Glutamatergic neuron (in vitro differentiated cells): Measurements from ENCODE around the gene ANXA1. TPM values are rescaled to one million over a fixed set of nuclear protein-coding genes. Genes with fewer than 3 reads are reported as not detected.

Experiments
- DNase-seq: peaks from one replicate; pipeline ENCODE4 v3.0.0; 2022
- H3K27ac Mint-ChIP-seq: one replicate; pipeline ENCODE4 v1.8.0; 2020; ENCODE audit warnings: mild to moderate bottlenecking, mixed read lengths, inconsistent platforms; ENCODE audit not compliant: unreplicated experiment
- H3K27me3 Mint-ChIP-seq: one replicate; pipeline ENCODE4 v1.8.0; 2020; ENCODE audit warnings: mild to moderate bottlenecking, moderate library complexity, mixed read lengths, inconsistent platforms; ENCODE audit not compliant: unreplicated experiment
- H3K36me3 Mint-ChIP-seq: one replicate; pipeline ENCODE4 v1.8.0; 2020; ENCODE audit warnings: mild to moderate bottlenecking, mixed read lengths, inconsistent platforms; ENCODE audit not compliant: unreplicated experiment
- H3K4me1 Mint-ChIP-seq: one replicate; pipeline ENCODE4 v1.8.0; 2020; ENCODE audit warnings: mild to moderate bottlenecking, low read depth, mixed read lengths, inconsistent platforms; ENCODE audit not compliant: unreplicated experiment
- H3K4me3 Mint-ChIP-seq: one replicate; pipeline ENCODE4 v1.8.0; 2020; ENCODE audit warnings: mild to moderate bottlenecking, mixed read lengths, inconsistent platforms; ENCODE audit not compliant: unreplicated experiment
- H3K9me3 Mint-ChIP-seq: one replicate; pipeline ENCODE4 v1.8.0; 2020; ENCODE audit warnings: mild to moderate bottlenecking, moderate library complexity, mixed read lengths, inconsistent platforms; ENCODE audit not compliant: unreplicated experiment
- total RNA-seq: library from RNA; stranded (reverse); fragmentation: NEBNext Ultra II Directional; extraction: Animal tissue kit (Norgen Biotek cat#: 25700); gene quantifications from one replicate; pipeline ENCODE4 v1.2.1, GENCODE V29; 2021; ENCODE audit not compliant: unreplicated experiment
- TF ChIP-seq, protein P1 (sequence below): fragments of 200-600 bp; sonication (generic); IDR thresholded peaks from one replicate; pipeline ENCODE4 v1.5.0; 2021; ENCODE audit not compliant: partially characterized antibody, unreplicated experiment

ANXA1 gene
- total RNA-seq, 1 donor from 2014 or later, result not detected

DNA sequence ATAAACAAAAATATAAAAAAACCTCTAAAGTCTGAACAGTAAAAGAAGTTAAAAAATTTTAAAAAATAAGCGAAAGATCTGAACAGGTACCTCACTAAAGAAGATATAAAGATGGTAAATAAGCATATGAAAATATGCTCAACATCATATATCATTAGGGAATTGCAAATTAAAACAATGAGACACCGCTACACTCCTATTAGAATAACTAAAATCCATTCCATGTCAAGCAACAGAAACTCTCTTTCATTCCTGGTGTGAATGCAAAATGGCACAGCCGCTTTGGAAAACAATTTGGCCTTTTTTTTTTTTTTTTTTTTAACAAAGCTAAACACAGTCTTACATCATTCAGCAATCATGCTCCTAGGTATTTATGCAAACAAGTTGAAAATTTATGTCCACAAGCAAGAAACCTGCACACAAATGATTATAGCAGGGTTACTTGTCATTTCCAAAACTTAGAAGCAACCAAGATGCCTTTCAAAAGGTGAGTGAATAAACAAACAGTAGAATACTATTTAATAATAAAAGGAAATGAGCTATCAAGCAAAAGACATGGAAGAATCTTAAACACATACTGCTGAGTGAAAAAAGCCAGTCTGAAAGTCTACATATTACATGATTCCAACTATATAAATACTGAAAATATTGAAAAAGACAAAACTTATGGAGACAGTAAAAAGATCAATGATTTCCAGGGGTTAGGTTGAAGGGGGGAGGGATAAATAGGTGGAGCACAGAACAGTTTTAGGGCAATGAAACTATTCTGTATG is 22.1 kb downstream of the ANXA1 start:
- H3K27ac Mint-ChIP-seq, result no peak overlapping the region
- no peaks in the 10 kb centered on the region for H3K4me1 Mint-ChIP-seq
- TF ChIP-seq, protein P1, sequence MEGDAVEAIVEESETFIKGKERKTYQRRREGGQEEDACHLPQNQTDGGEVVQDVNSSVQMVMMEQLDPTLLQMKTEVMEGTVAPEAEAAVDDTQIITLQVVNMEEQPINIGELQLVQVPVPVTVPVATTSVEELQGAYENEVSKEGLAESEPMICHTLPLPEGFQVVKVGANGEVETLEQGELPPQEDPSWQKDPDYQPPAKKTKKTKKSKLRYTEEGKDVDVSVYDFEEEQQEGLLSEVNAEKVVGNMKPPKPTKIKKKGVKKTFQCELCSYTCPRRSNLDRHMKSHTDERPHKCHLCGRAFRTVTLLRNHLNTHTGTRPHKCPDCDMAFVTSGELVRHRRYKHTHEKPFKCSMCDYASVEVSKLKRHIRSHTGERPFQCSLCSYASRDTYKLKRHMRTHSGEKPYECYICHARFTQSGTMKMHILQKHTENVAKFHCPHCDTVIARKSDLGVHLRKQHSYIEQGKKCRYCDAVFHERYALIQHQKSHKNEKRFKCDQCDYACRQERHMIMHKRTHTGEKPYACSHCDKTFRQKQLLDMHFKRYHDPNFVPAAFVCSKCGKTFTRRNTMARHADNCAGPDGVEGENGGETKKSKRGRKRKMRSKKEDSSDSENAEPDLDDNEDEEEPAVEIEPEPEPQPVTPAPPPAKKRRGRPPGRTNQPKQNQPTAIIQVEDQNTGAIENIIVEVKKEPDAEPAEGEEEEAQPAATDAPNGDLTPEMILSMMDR, result no peak
- H3K27me3 Mint-ChIP-seq, result no peaks in the 10 kb centered on the region
- H3K4me3 Mint-ChIP-seq, result no peak overlapping the region
- no peaks in the 10 kb centered on the region for H3K36me3 Mint-ChIP-seq
- no peaks in the 10 kb centered on the region for H3K9me3 Mint-ChIP-seq
- no peak for DNase-seq

DNA sequence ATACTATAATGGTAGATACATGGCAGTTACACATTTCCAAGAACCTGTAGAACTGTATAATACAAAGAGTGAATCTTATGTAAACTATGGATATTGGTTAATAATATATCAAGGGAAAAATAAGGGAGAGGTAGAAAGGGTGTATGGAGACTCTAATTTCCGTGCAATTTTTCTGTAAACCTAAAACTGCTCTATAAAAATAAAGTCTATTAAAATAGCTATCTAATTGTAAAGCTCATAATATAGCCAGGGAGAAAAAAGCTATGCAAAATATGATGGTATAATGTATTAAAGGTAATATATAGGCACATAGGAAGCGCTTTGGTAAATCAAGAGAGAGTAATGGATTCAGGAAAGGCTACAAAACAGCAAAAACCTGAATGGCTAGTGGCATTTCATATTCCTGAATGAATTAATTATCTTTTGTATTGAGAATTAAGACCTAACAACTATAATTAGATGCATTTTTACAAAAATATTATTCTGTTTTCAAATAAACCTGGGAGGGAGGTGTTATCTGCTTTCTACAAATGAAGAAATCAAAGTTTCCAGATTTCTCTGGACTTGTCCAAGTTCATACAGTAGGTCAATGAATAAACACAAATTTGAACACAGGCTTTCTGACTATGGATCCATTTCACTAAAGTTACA is 22.8 kb downstream of the ANXA1 start:
- Mint-ChIP-seq H3K27ac (no peak overlapping the region), H3K4me1 (peaks cover 4% of the 10 kb centered on the region), H3K9me3 (peaks cover 2% of the 10 kb centered on the region), H3K36me3 (no peaks in the 10 kb centered on the region), H3K27me3 (no peaks in the 10 kb centered on the region), H3K4me3 (no peak overlapping the region)
- DNase-seq, result no peak
- TF ChIP-seq, protein P1, result no peak

DNA sequence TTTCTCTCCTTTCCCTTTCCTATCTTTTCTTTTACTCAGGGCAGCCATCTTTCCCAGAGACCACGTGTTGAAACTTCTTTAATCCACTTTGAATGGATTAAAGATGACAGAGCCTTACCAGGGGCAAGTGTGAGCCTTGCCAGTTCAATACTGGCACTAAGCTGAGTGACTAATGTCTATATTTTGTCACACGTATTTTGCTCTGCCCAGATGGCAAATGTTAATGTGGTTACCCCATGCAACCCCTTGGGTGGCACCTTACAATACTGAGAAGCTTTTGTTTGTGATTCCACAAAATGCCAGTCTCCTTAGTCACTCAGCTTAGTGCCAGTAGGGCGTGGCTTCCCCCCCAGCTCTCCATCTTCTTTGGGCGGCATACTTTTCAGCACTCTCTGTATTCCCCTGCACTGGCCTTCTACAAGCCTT is 24.8 kb downstream of the ANXA1 start:
- Mint-ChIP-seq H3K4me1 (peaks cover 9% of the 10 kb centered on the region), H3K27ac (no peak overlapping the region), H3K27me3 (no peaks in the 10 kb centered on the region), H3K9me3 (peaks cover 2% of the 10 kb centered on the region), H3K4me3 (no peak overlapping the region), H3K36me3 (no peaks in the 10 kb centered on the region)
- no peak for DNase-seq
- TF ChIP-seq, protein P1, result no peak

DNA sequence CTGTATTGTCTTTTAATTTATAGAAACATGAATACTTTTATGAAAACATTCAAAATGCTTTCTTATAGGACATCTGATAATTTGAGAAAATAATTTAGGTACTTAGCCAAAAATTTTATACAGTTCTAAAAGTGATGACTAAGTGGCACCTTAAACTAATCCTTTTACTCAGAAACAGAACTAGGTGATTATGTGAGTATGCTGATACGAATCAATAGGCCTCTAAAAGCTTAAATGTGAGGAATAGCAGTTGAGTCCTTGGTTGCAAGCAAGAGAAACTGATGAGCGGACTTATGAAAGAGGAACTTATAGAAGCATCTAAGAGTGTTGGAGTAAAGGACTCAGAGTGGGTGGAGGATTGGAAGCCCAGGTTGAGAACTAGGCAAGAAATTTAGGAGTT is 26.4 kb downstream of the ANXA1 start:
- Mint-ChIP-seq H3K9me3 (peaks cover 2% of the 10 kb centered on the region), H3K27ac (no peak overlapping the region), H3K4me3 (no peak overlapping the region), H3K36me3 (no peaks in the 10 kb centered on the region), H3K27me3 (no peaks in the 10 kb centered on the region), H3K4me1 (peaks cover 12% of the 10 kb centered on the region)
- no peak for DNase-seq
- TF ChIP-seq, protein P1, result no peak

DNA sequence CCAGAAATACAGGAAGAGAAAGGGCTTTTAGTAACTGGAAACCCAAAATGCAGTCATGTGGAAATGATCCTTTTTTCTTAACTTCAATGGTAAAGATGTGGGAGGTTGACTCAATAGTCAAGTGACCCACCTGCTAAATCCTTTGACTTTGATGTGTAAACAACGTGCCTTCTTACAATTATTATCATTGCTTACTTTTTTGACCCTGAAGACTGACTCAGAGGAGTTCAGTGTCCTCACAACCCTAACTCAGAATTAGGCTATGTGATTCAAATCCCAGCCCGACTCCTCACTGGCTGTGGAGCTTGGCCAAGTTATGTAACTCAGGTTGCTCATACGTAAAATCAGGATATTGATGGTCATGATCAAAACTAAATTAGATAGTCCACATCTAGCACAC is 27.9 kb downstream of the ANXA1 start:
- no peak overlapping the region for H3K4me3 Mint-ChIP-seq
- H3K27me3 Mint-ChIP-seq, result no peaks in the 10 kb centered on the region
- no peak for DNase-seq
- peaks cover 2% of the 10 kb centered on the region for H3K9me3 Mint-ChIP-seq
- TF ChIP-seq, protein P1, result no peak
- H3K36me3 Mint-ChIP-seq, result no peaks in the 10 kb centered on the region
- peaks cover 12% of the 10 kb centered on the region for H3K4me1 Mint-ChIP-seq
- H3K27ac Mint-ChIP-seq, result no peak overlapping the region
